Activated naive CD4-positive, alpha-beta T cell treated with anti-CD3 and anti-CD28 coated beads, Interleukin-2, amount 10 ng/mL, durations not matched to agents 7 days and 5 days (primary cell): ENCODE data around the gene POLR1H.

Source experiments
- CTCF ChIA-PET: fragments of 350-600 bp; sonication (Branson Sonifier 250); formaldehyde crosslinking; loops from one replicate; lab custom pipeline; 2021; ENCODE audit warnings: antibody characterized with exemption; lab: Charles Lee
- DNase-seq: peaks from one replicate; pipeline ENCODE4 v3.0.0-alpha.2; 2020
- H3K27ac Mint-ChIP-seq: one replicate; pipeline ENCODE4 v1.8.0; 2021; ENCODE audit warnings: mild to moderate bottlenecking, moderate library complexity, mixed read lengths
- H3K27me3 Mint-ChIP-seq: one replicate; pipeline ENCODE4 v1.8.0; 2021; ENCODE audit warnings: mild to moderate bottlenecking, mixed read lengths
- H3K36me3 Mint-ChIP-seq: one replicate; pipeline ENCODE4 v1.8.0; 2021; ENCODE audit warnings: mixed read lengths
- H3K4me1 Mint-ChIP-seq: one replicate; pipeline ENCODE4 v1.8.0; 2021; ENCODE audit warnings: mixed read lengths
- H3K4me3 Mint-ChIP-seq: one replicate; pipeline ENCODE4 v1.8.0; 2021; ENCODE audit warnings: mild to moderate bottlenecking, moderate library complexity, mixed read lengths
- H3K9me3 Mint-ChIP-seq: one replicate; pipeline ENCODE4 v1.8.0; 2021; ENCODE audit warnings: mixed read lengths

POLR1H gene

DNA sequence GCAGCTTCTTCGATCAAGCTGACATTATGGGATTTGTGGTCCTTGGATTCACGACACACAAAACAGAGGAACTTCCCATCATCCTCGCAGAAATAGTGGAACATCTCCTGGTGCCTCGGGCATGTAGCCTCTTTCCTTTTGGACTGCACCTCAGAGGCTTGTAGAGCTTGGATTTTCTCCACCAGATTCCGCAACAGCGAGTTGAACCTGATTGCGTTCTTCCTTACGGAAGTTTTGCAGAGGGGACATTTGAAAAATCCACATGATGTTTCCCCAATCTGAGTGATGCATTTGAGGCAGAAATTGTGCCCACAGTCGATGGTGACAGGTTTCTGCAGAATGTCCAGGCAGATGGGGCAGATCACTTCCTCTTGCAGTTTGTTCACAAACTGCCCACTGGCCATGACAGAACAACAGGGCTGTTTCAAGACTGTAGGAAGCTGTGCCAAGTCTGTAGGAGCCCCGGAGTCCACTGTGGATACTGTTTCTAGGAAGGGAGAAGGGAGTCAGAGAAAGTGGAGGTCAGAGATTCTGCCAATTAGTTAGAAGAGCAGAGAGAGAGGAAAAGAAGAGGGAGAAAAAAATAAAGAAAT, 51.4 kb downstream of the POLR1H start:
- no peak for DNase-seq
- no peak overlapping the region for H3K27ac Mint-ChIP-seq
- H3K36me3 Mint-ChIP-seq = no peaks in the 10 kb centered on the region
- CTCF ChIA-PET = interaction anchor here (1.3 to 1.9 kb wide), 2 partner anchors 9 to 11 kb away, joined by 3 to 6 read pairs; no protein-coding TSS in a partner anchor
- H3K27me3 Mint-ChIP-seq = peaks cover 75% of the 10 kb centered on the region
- H3K9me3 Mint-ChIP-seq = no peaks in the 10 kb centered on the region
- peaks cover 3% of the 10 kb centered on the region for H3K4me1 Mint-ChIP-seq
- no peak overlapping the region for H3K4me3 Mint-ChIP-seq

DNA sequence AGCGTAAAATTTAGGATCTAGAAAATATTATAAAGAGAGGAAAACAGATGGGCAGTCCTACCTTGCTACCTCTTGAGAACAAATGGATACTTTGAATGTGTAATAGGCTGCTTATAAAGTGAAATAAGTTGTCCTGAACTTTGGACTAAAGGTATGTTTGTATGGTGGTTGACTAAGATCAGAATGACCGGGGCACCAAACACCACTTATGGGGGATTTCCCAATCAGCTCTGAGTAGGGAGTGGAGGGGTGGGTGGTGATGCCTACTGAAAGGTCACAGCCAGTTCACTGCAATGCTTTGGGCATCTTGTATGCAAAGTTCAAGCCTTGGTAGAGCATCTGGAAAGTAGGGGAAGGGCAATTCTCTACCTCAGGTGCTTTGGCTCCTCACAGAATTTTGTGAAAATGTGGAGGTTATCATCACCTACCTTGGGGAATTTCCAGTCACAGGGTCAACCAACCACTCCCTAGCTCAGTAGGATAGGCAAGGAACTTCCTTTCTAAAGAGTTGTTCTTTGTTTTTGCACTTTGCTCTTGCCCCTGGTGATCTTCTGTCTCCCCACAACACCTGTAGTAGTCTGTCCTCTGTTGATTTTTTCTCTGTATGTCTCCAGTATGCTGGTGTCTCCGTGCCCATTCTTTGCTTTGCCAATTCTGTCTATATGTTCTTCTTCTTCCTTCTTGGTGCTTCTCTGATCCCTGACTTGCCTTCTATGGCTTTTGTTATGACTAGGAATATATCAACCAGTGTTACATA, 52.1 kb downstream of the POLR1H start, which contains the start of gene TRIM31:
Gene TRIM31 (minus strand): TSS at position 88 of the 757 bp plus-strand sequence. CDS start 285 bp downstream, outside the sequence.
- Mint-ChIP-seq H3K9me3 (no peaks in the 10 kb centered on the region), H3K4me1 (no peaks in the 10 kb centered on the region), H3K27ac (no peak within 1 kb of the TSS), H3K36me3 (no peaks in the 10 kb centered on the region), H3K27me3 (peaks cover 68% of the 10 kb centered on the region), H3K4me3 (no peak within 1 kb of the TSS)
- CTCF ChIA-PET = interaction anchor here (1.3 to 1.9 kb wide), 3 partner anchors 10 to 18 kb away, joined by 3 to 6 read pairs (median 3); no protein-coding TSS in a partner anchor
- no peak for DNase-seq

DNA sequence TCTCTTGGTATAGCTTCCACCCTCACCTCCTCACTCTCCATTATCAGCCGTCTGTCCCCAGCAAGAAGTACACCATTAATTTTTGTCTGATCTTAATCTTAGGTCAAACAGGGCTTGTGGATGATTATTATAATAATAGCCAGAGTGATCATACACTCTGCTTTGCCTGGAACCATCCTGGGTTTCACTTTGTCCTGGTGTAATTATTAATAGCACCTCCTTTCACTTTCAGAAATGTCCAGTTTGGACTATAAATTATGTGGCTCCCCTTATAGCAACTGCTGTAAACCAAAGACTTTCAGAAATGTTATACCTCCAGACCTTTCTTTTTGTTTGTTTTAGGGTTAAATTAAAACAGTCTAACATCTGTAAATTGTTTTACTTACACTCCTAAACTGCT, 52.8 kb downstream of the POLR1H start:
- no peak overlapping the region for H3K4me3 Mint-ChIP-seq
- peaks cover 65% of the 10 kb centered on the region for H3K27me3 Mint-ChIP-seq
- no peaks in the 10 kb centered on the region for H3K36me3 Mint-ChIP-seq
- no peak for DNase-seq
- H3K9me3 Mint-ChIP-seq = no peaks in the 10 kb centered on the region
- CTCF ChIA-PET = interaction anchor here (0.7 to 1.9 kb wide), 4 partner anchors 10 to 17 kb away, joined by 3 to 6 read pairs (median 3); no protein-coding TSS in a partner anchor
- no peak overlapping the region for H3K27ac Mint-ChIP-seq
- no peaks in the 10 kb centered on the region for H3K4me1 Mint-ChIP-seq
